Mesothelial cell of epicardium (in vitro differentiated cells): ENCODE results near the gene IVD. TPM values are rescaled to one million over a fixed set of nuclear protein-coding genes. Genes with fewer than 3 reads are reported as not detected.

Experiments used
- DNase-seq, 2 experiments: peaks; one replicate each; pipeline ENCODE4 v3.0.0; 2021; ENCODE audit warnings: low spot score in 2 of 2; ENCODE audit not compliant: unreplicated experiment in 2 of 2
- H3K27ac Mint-ChIP-seq: 2 replicates; pipeline ENCODE4 v1.8.0; 2021; ENCODE audit warnings: mixed read lengths
- H3K27me3 Mint-ChIP-seq: 2 replicates; pipeline ENCODE4 v1.8.0; 2021; ENCODE audit warnings: low read depth, mixed read lengths
- H3K36me3 Mint-ChIP-seq: 2 replicates; pipeline ENCODE4 v1.8.0; 2021; ENCODE audit warnings: mixed read lengths
- H3K4me1 Mint-ChIP-seq: 2 replicates; pipeline ENCODE4 v1.8.0; 2021; ENCODE audit warnings: mixed read lengths
- H3K4me3 Mint-ChIP-seq: 2 replicates; pipeline ENCODE4 v1.8.0; 2021; ENCODE audit warnings: mild to moderate bottlenecking, moderate library complexity, mixed read lengths
- H3K9me3 Mint-ChIP-seq: 2 replicates; pipeline ENCODE4 v1.8.0; 2021; ENCODE audit warnings: mixed read lengths
- CTCF ChIP-seq: fragments of 200-600 bp; sonication (generic); IDR thresholded peaks from one replicate; pipeline ENCODE4 v1.5.0; 2021; ENCODE audit warnings: antibody characterized with exemption; ENCODE audit not compliant: unreplicated experiment
- total RNA-seq: library from RNA; stranded (reverse); gene quantifications from 3 replicates; pipeline ENCODE4 v1.2.1, GENCODE V29; 2021

Gene IVD
- total RNA-seq, 1 donor from 2014 or later: 117 TPM

DNA sequence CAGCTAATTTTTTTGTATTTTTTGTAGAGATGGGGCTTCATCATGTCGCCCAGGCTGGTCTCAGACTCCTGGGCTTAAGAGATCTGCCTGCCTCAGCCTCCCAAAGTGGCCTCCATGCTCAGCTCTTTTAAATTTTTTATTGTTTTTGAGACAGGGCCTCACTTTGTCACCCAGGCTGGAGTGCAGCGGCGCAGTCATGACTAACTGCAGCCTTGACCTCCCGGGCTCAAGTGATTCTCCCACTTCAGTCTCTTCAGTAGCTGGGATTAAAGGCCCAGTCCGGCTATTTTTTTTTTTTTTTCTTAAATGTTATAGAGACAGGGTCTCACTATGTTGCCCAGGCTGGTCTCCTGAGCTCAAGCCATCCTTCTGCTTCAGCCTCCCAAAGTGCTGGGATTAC, 20.1 kb downstream of the IVD start:
- no peak for DNase-seq
- no peak for TF ChIP-seq CTCF
- H3K9me3 Mint-ChIP-seq: no peaks in the 10 kb centered on the region
- no peaks in the 10 kb centered on the region for H3K36me3 Mint-ChIP-seq
- H3K27ac Mint-ChIP-seq: no peak overlapping the region
- H3K4me3 Mint-ChIP-seq: no peak overlapping the region
- H3K4me1 Mint-ChIP-seq: peaks cover 20% of the 10 kb centered on the region
- H3K27me3 Mint-ChIP-seq: peaks cover 20% of the 10 kb centered on the region

- no peak for TF ChIP-seq CTCF
- no peak for DNase-seq
- peaks cover 21% of the 10 kb centered on the region for H3K27me3 Mint-ChIP-seq
- H3K4me3 Mint-ChIP-seq: no peak overlapping the region
- no peaks in the 10 kb centered on the region for H3K9me3 Mint-ChIP-seq
- H3K36me3 Mint-ChIP-seq: no peaks in the 10 kb centered on the region
- H3K27ac Mint-ChIP-seq: no peak overlapping the region
- peaks cover 8% of the 10 kb centered on the region for H3K4me1 Mint-ChIP-seq
These were observed 21.6 kb downstream of the IVD start for GRCh38 chr15:40427188-40427587.

GRCh38 chr15:40428185-40428584, 22.6 kb downstream of the IVD start:
- Mint-ChIP-seq H3K27me3 (peaks cover 29% of the 10 kb centered on the region), H3K4me1 (peaks cover 8% of the 10 kb centered on the region), H3K4me3 (no peak overlapping the region), H3K36me3 (no peaks in the 10 kb centered on the region), H3K9me3 (no peaks in the 10 kb centered on the region), H3K27ac (no peak overlapping the region)
- TF ChIP-seq CTCF: no peak
- no peak for DNase-seq

- no peak for DNase-seq
- Mint-ChIP-seq H3K4me3 (no peak overlapping the region), H3K27ac (no peak overlapping the region), H3K27me3 (peaks cover 39% of the 10 kb centered on the region), H3K9me3 (no peaks in the 10 kb centered on the region), H3K36me3 (peaks cover 1% of the 10 kb centered on the region), H3K4me1 (peaks cover 8% of the 10 kb centered on the region)
- TF ChIP-seq CTCF: no peak
These were observed 23.6 kb downstream of the IVD start for GRCh38 chr15:40429068-40429710.

DNA sequence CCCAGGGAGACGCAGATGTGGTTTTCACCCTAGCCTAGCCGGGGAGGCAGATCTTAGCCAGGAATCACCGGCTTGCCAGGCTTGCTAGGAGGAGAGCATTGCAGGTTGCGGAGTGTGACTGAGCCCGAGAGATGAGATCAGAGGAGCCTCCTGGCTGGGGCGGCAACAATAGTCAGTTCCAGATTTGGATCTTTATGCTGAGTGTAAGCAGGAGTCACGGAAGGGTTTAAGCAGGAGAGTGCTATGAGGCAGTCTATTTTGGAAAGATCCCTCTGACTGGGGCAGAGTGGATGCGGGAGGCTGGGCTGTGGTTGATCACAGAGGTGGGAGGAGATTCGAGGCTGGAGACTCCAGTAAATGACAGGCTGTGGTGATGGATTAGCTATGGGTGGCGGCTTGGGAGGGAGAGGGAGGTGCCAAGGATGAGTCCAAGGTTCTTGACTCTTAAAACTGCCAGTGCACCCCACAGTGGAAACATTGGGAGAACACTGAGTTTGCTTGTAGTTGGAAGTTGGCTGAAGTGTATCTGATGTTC, 24.7 kb downstream of the IVD start:
- no peak overlapping the region for H3K27ac Mint-ChIP-seq
- no peak overlapping the region for H3K4me3 Mint-ChIP-seq
- DNase-seq: no peak
- H3K27me3 Mint-ChIP-seq: peaks cover 50% of the 10 kb centered on the region
- no peaks in the 10 kb centered on the region for H3K9me3 Mint-ChIP-seq
- peaks cover 8% of the 10 kb centered on the region for H3K4me1 Mint-ChIP-seq
- TF ChIP-seq CTCF: no peak
- H3K36me3 Mint-ChIP-seq: peaks cover 1% of the 10 kb centered on the region
